GM21381 (cell line): ENCODE results near the gene ZNF248.
"Not testable (repeated sequence)": the region's sequence is repeated elsewhere in the genome, so short reads cannot be mapped to it uniquely, and the experiment has no call there.

Source experiments
- ATAC-seq: cut with Tn5 transposase; IDR thresholded peaks from one replicate; pipeline ENCODE4 v1.9.1; 2021; ENCODE audit warnings: mild to moderate bottlenecking, moderate library complexity; ENCODE audit not compliant: unreplicated experiment

Gene ZNF248

DNA sequence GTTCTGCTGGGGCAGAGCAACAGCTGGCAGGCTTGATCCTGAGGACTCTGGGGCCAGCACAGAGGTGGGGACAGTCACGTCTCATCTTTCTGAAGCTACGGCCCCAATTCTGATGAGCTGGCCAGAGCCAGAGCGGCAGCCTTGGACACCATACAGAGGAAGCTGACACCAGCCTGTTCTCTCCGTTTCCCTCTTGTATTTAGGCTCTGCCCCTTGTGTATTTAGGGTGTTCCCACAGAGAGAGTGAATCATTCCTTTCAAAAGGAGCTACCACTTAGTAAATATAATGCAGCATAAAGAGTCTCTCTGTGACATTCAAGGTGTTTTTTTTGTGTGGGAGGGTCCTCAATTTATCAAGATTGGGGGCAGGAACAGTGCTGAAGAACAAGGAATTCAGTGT is 109.2 kb downstream of the ZNF248 start:
- ATAC-seq, result no peak

DNA sequence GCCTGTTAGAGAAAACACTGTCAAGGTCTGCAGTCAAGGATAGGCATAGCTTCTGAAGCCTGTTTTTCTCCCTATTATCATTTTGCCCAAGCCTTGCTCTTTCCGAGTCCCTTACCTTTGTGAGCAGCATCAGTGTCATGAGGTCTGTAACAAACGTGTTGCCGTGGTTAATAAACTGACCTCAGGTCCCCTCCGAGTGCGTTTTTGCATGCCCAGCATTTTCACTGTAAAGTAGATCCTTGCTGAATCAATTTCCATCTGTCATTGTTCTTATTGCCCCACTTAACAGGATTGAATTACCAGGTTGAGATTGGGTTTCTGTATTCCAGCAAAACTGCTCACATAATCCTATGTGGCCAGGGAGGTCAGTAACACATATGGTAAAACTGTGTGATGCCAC is 110.3 kb downstream of the ZNF248 start:
- ATAC-seq, result no peak

DNA sequence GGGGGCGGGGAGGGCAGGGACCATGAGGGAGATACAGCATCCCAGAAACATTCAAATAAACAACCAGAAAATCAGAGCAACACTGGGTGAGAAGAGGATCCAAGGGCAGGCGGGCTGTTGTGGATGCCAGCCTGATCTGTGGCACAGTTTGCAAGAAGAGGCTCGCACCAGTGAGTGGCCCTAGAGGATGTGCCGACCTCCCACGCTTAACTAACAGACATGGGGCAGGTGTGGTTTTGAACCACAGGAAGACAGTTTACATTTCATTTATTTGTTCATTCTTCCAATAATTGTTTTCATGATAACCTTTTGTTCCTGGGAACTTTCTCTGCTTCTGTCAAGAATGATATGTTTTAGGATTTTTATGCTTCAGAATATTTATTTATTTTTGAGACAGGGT is 115.6 kb downstream of the ZNF248 start:
- ATAC-seq, result no peak

DNA sequence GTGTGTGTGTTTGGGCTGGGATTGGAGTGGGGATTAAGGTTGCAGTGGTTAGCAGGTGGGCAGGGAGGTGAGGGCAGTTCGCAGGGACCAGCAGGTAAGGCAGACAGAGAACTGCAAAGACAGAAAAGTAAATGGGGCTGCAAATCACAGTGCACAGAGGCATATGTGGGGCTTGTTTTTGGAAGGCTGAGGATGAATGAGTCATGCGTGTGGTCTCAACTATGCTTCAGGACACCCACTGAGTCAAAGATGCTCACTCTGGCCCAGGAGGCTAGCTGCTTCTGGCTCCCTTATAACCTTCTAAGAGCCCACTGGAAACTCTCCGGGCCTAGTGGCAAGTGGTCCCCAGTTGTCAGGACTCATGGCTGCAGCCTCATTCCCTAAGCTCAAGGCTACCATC is 118.2 kb downstream of the ZNF248 start:
- ATAC-seq, result no peak

DNA sequence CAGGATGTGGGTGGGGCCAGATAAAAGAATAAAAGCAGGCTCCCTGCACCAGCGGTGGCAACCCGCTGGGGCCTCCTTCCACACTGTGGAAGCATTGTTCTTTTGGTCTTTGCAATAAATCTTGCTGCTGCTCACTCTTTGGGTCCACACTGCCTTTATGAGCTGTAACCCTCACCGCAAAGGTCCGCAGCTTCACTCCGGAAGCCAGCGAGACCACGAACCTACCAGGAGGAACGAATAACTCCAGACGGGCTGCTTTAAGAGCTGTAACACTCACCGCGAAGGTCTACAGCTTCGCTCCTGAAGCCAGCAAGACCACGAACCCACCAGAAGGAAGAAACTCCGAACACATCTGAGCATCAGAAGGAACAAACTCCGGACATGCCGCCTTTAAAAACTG is 119.2 kb downstream of the ZNF248 start:
- ATAC-seq, result not testable (repeated sequence)

DNA sequence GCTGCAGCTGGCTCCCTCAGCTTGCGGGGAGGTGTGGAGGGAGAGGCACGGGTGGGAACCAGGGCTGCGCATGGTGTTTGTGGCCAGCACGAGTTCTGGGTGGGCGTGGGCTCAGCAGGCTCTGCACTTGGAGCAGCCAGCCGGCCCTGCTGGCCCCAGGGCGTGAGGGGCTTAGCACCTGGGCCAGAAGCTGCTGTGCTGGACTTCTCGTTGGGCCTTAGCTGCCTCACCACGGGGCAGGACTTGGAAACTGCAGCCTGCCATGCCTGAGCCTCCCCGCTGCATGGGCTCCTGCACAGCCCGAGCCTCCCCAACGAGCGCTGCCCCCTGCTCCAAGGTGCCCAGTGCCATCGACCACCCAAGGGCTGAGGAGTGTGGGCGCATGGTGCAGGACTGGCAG is 120.1 kb downstream of the ZNF248 start:
- ATAC-seq, result no peak

DNA sequence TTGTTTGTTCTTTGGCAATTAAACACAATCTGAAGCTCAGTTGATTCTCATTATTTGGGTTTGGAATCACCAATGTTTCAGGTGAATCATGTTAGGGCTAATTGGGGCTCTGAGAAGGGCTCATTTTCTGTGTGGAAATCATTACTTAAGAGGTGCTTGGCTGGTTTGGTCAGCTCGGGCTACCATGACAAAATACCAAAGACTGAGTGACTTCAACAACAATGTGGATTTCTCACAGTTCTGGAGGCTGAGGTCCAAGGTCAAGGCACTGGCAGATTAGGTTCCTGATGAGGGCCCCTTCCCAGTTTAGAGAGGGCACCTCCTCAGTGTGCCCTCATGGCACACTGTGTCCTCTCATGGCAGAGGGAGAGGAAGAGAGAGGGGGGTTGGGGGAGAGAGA is 121.3 kb downstream of the ZNF248 start:
- no peak for ATAC-seq

DNA sequence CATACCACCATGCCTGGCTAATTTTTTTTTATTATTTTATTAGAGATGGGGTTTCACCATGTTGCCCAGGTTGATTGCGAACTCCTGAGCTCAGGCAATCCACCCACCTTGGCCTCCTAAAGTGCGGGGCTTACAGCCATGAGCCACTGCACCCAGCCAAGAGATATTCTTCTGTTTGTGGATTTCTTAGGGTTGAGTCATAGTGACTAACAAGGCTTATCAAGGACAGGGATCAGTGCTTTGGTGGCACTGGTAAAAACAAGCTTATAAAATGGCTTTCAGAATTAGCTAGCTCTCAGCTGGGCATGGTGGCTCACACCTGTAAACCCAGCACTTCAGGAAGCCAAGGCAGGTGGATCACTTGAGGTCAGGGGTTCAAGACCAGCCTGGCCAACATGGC is 122.4 kb downstream of the ZNF248 start:
- ATAC-seq, result no peak
